DOHH2 (cell line): ENCODE results near the gene PYY.
"Not testable (repeated sequence)": the region's sequence is repeated elsewhere in the genome, so short reads cannot be mapped to it uniquely, and the experiment has no call there.

Experiments
- H3F3A ChIP-seq: fragments of 200-600 bp; sonication (generic), shearing (Covaris generic); 2 replicates; pipeline ENCODE4 v1.6.0; 2016; ENCODE audit warnings: antibody characterized with exemption, mild to moderate bottlenecking; ENCODE audit not compliant: control insufficient read depth, insufficient read depth
- H3K27ac ChIP-seq: fragments of 200-600 bp; sonication (generic); 2 replicates; pipeline ENCODE4 v1.5.1; 2014; ENCODE audit warnings: low read depth, mild to moderate bottlenecking, low read length, moderate library complexity
- H3K27me3 ChIP-seq: fragments of 200-600 bp; sonication (generic); 2 replicates; pipeline ENCODE4 v1.6.1; 2014; ENCODE audit warnings: mild to moderate bottlenecking, low read length, mixed read lengths; ENCODE audit not compliant: control insufficient read depth
- H3K36me3 ChIP-seq: fragments of 200-600 bp; sonication (generic); 2 replicates; pipeline ENCODE4 v1.6.1; 2014; ENCODE audit warnings: mild to moderate bottlenecking, low read length, moderate library complexity, mixed read lengths; ENCODE audit not compliant: control insufficient read depth
- H3K4me1 ChIP-seq: fragments of 200-600 bp; sonication (generic); 2 replicates; pipeline ENCODE4 v1.6.1; 2014; ENCODE audit warnings: mild to moderate bottlenecking, low read length, mixed read lengths; ENCODE audit not compliant: control insufficient read depth
- H3K4me2 ChIP-seq: fragments of 200-600 bp; sonication (generic); 2 replicates; pipeline ENCODE4 v1.6.0; 2014; ENCODE audit warnings: mild to moderate bottlenecking, low read length, moderate library complexity
- H3K4me3 ChIP-seq: fragments of 200-600 bp; sonication (generic); 2 replicates; pipeline ENCODE4 v1.5.1; 2014; ENCODE audit warnings: mild to moderate bottlenecking, low read length, mixed read lengths
- H3K79me2 ChIP-seq: fragments of 200-600 bp; sonication (generic); 2 replicates; pipeline ENCODE4 v1.6.1; 2014; ENCODE audit warnings: mild to moderate bottlenecking, low read length, mixed read lengths; ENCODE audit not compliant: control insufficient read depth
- H3K9me2 ChIP-seq: fragments of 200-600 bp; sonication (generic); replicated peaks from 2 replicates; pipeline ENCODE4 v1.6.1; 2014; ENCODE audit warnings: mild to moderate bottlenecking, low read length, mixed read lengths; ENCODE audit not compliant: control insufficient read depth
- H3K9me3 ChIP-seq: fragments of 200-600 bp; sonication (generic); 2 replicates; pipeline ENCODE4 v1.6.1; 2014; ENCODE audit warnings: antibody characterized with exemption, low read length, mixed read lengths; ENCODE audit not compliant: control insufficient read depth, insufficient read depth
- H4K20me1 ChIP-seq: fragments of 200-600 bp; sonication (generic); 2 replicates; pipeline ENCODE4 v1.6.0; 2014; ENCODE audit warnings: low read depth, mild to moderate bottlenecking, antibody characterized with exemption, low read length, moderate library complexity; ENCODE audit not compliant: control insufficient read depth, insufficient read depth
- CTCF ChIP-seq: fragments of 200-600 bp; sonication (generic); IDR thresholded peaks from one replicate; pipeline ENCODE4 v1.5.1; 2014; ENCODE audit warnings: antibody characterized with exemption, mild to moderate bottlenecking, low read depth, low read length; ENCODE audit not compliant: poor library complexity, severe bottlenecking
- EZH2phosphoT487 ChIP-seq: fragments of 200-600 bp; sonication (generic); IDR thresholded peaks from 2 replicates; pipeline ENCODE4 v1.6.1; 2017; ENCODE audit warnings: borderline replicate concordance, mild to moderate bottlenecking, antibody characterized with exemption, low read length, moderate library complexity, mixed read lengths

Gene PYY

GRCh38 chr17:43928609-43929008, 25.1 kb downstream of the PYY start:
- H3K27me3 ChIP-seq: peaks cover 35% of the 10 kb centered on the region
- TF ChIP-seq CTCF: no peak
- no peak for TF ChIP-seq EZH2phosphoT487
- H3K4me1 ChIP-seq: no peaks in the 10 kb centered on the region
- no peaks in the 10 kb centered on the region for H3K36me3 ChIP-seq
- no peak overlapping the region for H3K4me2 ChIP-seq
- no peak overlapping the region for H3K4me3 ChIP-seq
- H3K27ac ChIP-seq: no peak overlapping the region
- H3F3A ChIP-seq: no peaks in the 10 kb centered on the region
- H4K20me1 ChIP-seq: no peaks in the 10 kb centered on the region
- H3K9me3 ChIP-seq: no peaks in the 10 kb centered on the region
- no peaks in the 10 kb centered on the region for H3K9me2 ChIP-seq
- H3K79me2 ChIP-seq: no peaks in the 10 kb centered on the region

- H3K36me3 ChIP-seq, H4K20me1 ChIP-seq, H3K79me2 ChIP-seq, H3K4me3 ChIP-seq, H3K4me2 ChIP-seq, H3K9me2 ChIP-seq, H3K9me3 ChIP-seq, H3F3A ChIP-seq, H3K4me1 ChIP-seq, H3K27ac ChIP-seq: not testable (repeated sequence)
- H3K27me3 ChIP-seq: peaks cover 35% of the 10 kb centered on the region
Observed at GRCh38 chr17:43927929-43928328, 25.8 kb downstream of the PYY start.

GRCh38 chr17:43927060-43927864, 26.5 kb downstream of the PYY start:
- TF ChIP-seq CTCF: no peak
- no peak for TF ChIP-seq EZH2phosphoT487
- Histone ChIP-seq H3K4me2 (no peak overlapping the region), H3K4me1 (no peaks in the 10 kb centered on the region), H4K20me1 (no peaks in the 10 kb centered on the region), H3F3A (no peaks in the 10 kb centered on the region), H3K9me3 (no peaks in the 10 kb centered on the region), H3K9me2 (no peaks in the 10 kb centered on the region), H3K79me2 (no peaks in the 10 kb centered on the region), H3K4me3 (no peak overlapping the region), H3K27me3 (peaks cover 35% of the 10 kb centered on the region), H3K36me3 (no peaks in the 10 kb centered on the region), H3K27ac (no peak overlapping the region)

GRCh38 chr17:43924558-43924957, 29.2 kb downstream of the PYY start:
- H3K4me2 ChIP-seq: no peak overlapping the region
- no peaks in the 10 kb centered on the region for H3F3A ChIP-seq
- no peaks in the 10 kb centered on the region for H4K20me1 ChIP-seq
- no peak overlapping the region for H3K4me3 ChIP-seq
- no peaks in the 10 kb centered on the region for H3K36me3 ChIP-seq
- H3K9me3 ChIP-seq: no peaks in the 10 kb centered on the region
- TF ChIP-seq CTCF (no peak), EZH2phosphoT487 (no peak)
- no peaks in the 10 kb centered on the region for H3K79me2 ChIP-seq
- no peak overlapping the region for H3K27ac ChIP-seq
- H3K4me1 ChIP-seq: no peaks in the 10 kb centered on the region
- no peaks in the 10 kb centered on the region for H3K9me2 ChIP-seq
- H3K27me3 ChIP-seq: peaks cover 32% of the 10 kb centered on the region
